Renal cortical epithelial cell (primary cell): Measurements from ENCODE around the gene CARD10. TPM values are rescaled to one million over a fixed set of nuclear protein-coding genes. Genes with fewer than 3 reads are reported as not detected.
A peak's percentile ranks its signal among the peaks of the same experiment; 100 is the strongest.
"Not testable (repeated sequence)": the region's sequence is repeated elsewhere in the genome, so short reads cannot be mapped to it uniquely, and the experiment has no call there.

ENCODE experiments used
- DNase-seq: peaks from one replicate; pipeline ENCODE4 v3.0.0-alpha.2; 2011; ENCODE audit warnings: low read depth
- total RNA-seq: library from RNA; depleted of rRNA; stranded (reverse); fragments of >200 nt; gene quantifications from 2 replicates; pipeline ENCODE4 v1.2.3, GENCODE V29; 2014

CARD10 gene
- total RNA-seq, 1 donor from 2014 or later, result 39.9 TPM

DNA sequence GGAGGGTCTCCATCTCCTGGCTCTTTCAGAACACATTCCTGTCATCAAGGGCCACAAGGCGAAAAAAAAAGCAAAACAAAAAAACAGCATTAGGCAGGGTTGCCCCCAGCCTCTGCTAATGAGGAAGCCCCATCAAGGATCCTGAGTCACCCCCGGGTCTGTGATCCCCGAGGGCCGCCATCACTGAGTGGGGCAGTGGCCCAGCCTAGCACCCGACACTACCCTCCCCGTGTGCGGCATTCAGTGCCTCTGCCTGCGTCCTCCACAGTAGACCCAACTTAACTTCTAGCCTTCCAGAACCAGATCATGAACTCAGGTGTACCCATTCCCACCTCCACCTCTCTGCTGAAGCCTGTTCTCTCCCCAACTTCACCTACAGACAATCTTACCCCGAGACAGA is 34.5 kb upstream of the CARD10 start:
- DNase-seq, result no peak

DNA sequence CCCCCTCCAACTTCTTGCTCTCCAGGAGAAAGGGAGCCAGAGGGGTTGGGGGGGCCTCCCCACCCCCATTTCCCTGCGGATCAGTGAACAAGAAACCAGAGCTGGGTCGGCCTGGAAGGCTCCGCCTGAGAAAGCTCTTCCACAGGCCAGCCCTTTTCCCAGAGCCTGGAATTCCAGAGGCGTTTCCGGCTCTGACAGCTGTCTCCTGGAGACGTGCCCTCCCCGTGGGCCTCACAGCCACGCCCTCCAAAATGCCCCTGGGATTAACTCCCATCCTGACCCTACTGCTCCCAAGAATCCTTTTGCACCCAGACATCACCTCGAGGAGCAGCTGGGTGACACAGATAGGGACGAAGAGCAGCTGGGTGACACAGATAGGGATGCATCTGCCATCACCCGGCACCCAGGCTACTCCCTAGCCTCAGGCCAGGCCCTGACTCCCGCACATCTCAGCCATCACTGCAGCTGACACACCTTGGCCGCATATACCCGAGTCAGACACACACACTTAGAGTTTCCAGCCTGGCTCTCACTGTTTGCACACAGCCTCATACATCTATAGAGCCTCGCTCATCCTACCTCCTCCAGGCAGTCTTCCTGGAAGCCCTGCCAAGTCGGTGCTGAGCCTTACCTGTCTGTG is 33.4 kb upstream of the CARD10 start:
- peak; percentile 38 for DNase-seq

DNA sequence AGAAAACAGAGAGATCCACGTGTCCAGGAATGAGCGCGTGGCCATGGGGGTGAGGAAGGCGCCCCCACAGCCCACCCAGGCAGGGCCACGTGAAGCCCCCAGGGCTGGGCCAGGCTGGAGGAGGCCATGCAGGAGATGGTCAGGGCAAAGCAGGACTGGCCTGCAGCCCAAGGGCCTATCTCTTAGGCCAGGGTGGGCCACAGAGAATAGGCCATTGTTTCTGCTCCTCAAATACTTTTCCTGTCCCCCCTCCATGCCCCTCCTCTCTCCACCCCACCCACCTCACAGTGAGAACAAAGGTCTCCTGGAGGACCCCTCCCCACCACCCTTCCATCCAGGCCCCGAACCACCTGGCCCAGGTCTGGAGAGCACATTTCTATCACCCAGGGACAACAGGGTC is 32.8 kb upstream of the CARD10 start:
- DNase-seq, result no peak

DNA sequence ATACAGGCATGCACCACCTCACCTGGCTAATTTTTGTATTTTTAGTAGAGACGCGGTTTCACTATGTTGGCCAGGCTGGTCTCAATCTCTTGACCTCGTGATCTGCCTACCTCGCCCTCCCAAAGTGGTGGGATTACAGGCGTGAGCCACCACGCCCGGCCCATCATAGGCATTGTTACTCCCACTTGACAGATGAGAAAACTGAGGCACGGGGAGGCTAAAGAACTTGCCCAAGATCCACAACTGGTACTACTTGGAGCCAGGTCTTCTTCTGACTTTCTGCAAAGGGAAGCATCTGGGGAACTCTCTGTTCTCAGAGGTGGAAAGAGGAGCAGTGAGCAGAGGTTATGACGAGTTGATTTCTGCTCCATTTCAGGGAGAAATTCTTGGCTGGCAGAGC is 31.7 kb upstream of the CARD10 start:
- DNase-seq, result not testable (repeated sequence)

DNA sequence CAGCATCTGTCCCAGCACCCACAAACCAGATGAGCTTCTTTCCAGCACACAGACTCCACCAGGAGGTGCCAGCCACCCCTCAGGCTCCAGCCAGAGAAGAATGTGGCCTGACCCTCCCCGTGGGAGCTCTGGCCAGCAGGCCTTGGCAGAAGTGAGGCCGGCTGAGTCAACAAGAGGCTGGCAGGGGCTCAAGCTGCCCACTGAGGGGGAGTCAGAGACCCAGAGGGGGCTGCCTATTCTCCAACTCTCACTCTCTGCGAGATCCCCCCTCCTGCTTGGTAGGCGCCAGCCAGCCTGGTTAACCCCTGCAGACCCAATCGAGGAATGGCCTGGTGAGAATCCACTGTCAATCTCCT is 30.5 kb upstream of the CARD10 start:
- peak; percentile 75 for DNase-seq

DNA sequence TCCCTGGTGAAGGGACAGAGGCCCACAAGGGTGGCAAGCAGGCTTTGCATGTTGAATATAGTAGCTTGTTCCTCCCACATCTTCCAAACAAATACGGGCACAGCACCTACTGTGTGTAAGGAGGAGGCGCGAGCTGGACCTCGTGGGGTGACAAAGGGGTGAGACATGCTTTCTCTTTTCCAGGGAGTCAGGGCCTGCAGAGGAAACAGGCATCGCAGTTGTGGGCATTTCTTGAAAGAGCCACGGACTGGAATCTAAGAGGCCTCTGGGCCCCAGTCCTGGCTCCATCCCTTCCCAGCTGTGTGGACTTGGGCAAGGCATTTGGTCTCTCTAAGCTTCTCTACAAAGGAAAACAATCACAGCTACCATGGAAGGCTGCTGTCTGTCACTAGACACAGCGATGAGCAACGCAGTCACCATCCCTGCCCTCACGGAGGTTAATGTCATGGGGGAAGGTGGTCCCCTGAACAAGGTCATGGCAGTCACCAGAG is 28.1 kb upstream of the CARD10 start:
- DNase-seq, result no peak

DNA sequence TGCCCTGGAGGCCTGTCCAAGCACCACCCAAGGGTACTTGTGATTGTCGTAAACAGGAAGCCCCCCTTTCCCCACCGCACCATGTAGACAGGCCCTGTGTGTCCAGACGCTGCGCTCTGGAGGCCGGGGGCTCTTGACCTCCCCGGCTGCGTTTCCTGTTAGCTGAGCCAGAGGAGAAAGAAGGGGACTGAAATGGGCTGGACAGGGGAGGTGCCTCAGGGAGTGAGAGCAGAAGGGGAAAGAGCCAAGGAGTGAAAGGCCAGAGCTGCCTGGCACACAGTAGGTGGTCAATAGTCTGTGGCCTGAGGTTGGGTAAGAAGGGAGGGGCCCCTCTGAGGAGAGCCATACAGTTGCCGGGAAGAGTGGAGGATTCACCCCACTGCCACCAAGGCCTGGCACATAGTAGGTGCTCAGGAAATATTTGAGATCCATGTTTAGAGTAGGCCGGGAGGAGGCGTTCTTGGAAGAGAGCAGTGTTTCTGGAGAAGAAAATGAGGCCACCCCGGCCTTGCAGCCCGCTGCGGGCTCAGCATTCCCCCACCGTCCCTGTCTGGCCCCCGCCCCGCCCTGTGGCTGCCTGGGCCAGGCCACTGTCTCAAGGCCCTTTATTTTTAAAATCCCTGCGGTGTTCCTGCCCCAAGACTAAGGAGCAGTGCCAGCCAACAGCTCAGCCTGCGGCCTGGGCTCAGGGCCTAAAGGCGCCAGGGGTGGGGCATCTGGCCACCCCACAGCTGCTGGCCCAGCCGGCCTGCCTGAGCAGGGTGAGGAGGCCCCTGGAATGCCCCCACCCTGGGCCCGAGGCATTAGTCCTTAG is 27.4 kb upstream of the CARD10 start:
- peak; percentile 46 for DNase-seq

DNA sequence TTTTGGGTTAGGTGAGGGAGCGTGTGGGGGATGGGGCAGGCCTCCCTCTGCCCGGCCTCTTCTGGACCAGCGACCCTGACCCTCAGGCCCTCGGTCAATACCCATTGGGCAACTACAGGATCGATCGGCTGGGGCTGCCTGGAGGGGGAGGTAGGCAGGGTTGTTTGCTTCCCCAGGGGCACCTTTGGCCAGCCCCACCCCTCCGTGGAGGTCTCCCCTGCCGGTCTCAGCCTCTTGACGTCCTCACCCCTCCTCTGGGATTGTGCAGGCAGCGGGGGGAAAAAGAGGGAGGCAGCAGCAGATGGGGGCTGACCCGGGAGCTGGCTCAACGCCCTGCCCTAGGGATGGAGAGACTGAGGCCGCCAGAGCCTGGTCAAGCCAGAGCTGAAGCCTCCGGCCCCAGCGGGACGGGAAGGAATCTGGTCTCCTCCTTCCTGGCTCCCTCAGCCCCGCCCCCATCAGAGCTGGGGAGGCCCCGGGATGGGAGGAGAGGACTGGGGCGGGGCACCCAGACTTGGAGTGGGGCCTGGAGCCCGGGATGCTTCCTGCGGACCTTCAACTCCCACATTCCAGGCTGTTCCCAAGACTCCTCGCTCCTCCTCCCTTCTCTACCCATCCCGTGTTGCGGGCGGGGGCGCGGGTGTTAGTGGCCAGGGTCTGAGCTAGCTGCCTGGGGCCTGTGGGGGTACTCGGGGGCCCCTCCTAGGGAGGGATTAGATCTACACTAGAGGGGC is 26.7 kb upstream of the CARD10 start:
- peak; percentile 72 for DNase-seq

DNA sequence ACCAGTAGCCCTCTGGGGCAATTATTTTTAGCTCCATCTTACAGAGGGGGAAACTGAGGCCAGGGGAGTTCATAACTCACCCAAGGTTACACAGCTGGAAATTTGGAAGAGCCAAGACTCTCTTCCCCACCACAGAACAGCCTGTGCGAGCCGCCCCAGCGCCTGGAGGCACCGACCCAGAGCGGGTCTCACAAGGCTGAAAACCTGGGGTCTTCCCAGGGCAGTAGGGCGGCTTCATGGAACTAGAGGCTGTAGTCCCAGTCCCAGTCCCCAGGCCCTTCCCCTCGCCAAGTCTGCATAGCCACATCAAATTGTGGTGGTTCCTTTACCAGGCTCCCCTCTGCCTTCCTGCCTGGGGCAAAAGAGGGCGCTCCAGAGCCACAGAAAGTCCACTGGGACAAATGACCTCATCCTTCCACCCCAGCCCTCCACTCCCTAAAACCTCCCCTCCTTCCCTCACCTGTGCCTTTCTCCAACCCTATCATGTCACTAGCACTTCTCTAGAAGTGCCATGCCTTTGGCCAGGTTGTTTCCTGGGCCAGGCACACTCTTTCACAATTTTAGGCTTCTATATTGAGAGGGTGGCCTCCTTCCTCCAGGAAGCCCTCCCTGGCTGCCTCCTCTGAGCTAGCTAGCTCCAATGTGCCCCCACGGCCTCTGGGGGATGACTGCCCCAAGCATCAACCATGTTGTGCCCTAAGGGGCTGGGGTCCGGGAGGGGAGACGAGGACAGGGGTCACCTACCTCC is 25.9 kb upstream of the CARD10 start:
- DNase-seq, result peak; percentile 48

DNA sequence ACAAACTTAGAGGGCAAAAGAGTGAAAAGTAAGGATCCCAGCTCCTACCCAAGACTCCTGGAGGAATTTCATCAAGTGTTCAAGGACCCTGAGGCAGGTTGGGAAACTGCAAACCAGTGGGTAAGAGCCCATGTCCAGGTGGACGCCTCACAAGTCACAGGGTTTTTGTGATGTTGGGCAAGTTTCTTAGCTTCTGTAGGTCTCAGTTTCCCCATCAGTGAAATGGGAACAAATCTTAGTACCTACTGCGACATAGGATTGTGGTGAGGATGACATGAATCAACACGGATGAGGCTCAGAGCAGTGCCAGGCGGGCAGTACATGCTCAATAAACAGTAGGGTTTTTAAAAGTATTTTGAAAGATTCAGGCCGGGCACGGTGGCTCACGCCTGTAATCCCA is 23.7 kb upstream of the CARD10 start:
- DNase-seq, result no peak

DNA sequence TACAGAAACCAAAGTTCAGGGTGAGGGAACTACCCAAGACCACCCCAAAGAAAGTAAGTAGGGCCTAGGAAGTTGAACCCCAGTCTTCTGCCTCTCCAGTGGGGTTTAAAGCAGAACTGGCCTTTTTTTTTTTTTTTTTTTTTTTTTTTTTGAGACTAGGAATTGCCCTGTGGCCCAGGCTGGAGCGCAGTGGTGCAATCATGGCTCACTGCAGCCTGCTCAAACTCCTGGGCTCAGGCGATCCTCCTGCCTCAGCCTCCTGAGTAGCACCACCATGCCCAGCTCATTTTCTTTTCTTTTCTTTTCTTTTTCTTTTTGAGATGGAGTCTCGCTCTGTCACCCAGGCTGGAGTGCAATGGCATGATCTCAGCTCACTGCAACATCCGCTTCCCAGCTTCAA is 23.2 kb upstream of the CARD10 start:
- DNase-seq, result not testable (repeated sequence)

DNA sequence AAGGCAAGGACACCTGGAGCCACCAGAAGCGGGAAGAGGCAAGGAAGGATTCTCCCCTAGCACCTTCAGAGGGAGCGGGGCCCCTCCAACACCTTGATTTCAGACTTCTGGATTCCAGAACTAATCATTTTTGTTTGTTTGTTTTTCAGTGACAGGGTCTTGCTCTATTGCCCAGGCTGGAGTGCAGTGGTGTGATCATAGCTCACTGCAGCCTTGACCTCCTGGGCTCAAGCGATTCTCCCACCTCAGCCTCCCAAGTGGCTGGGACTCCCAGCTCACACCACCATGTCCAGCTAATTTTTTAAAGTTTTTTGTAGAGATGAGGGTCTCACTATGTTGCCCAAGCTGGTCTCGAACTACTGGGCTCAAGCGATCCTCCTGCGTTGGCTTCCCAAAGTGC is 20.6 kb upstream of the CARD10 start:
- not testable (repeated sequence) for DNase-seq

DNA sequence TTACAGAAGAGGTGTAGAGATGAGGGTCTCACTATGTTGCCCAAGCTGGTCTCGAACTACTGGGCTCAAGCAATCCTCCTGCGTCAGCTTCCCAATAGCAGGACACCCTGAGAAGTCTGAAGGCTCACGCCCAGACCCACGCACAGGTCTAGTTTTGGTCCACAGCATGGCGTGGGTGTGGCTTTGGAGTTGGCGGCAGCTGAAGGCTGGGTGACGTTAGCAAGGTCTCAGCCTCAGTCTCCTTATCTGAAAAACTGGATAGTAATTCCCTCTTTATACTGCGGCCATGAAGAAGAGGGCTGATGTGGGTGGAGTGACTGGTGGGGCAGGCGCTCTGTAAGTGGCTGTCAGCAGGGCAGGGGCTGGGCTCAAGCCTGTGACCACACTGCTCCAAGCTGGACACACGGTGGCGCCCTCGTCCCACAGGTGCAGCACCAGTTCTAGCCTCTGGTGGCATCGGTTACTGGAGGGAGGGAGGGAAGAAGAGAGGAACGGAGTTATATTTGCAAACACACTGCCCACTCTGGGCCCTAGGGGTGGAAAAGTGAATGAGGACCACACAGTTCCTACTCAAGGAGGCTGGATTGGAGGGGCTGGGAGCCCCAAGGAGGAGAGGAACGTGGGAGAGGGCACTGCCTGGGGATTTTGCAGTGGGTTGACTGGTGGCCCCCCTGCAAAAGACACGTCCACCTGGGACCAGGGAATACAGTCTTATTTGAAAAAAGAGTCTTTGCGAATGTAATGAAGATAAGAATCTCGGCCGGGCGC is 19.6 kb upstream of the CARD10 start:
- DNase-seq, result peak; percentile 82

DNA sequence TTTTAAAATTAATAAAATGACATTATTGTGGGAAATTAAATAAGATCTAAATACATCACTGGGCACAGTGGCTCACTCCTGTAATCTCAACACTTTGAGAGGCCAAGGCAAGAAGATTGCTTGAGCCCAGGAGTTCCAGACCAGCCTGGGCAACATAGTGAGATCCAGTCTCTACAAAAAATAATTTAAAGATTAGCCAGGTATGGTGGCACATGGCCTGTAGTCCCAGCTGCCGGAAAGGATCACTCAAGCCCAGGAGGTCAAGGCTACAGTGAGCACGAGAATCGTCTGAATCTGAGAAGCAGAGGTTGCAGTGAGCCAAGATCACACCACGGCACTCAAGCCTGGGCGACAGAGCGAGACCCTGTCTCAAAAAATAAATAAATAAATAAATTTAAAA is 15.9 kb upstream of the CARD10 start:
- no peak for DNase-seq

DNA sequence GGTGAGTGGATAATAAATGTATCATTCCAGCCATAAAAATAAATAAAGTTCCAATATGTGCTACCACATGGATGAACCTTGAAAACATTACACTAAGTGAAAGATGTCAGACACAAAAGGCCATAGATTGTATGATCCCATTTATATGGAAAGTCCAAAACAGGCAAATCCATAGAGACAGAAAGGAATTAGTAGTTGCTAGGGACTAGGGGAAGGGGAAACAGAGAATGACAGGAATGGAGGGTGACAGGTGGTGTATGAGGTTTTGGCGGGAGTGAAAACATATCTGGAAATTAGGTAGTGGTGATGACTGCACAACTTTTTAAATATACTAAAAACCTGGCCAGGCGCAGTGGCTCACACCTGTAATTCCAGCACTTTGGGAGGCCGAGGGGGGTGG is 15.2 kb upstream of the CARD10 start:
- DNase-seq, result no peak

DNA sequence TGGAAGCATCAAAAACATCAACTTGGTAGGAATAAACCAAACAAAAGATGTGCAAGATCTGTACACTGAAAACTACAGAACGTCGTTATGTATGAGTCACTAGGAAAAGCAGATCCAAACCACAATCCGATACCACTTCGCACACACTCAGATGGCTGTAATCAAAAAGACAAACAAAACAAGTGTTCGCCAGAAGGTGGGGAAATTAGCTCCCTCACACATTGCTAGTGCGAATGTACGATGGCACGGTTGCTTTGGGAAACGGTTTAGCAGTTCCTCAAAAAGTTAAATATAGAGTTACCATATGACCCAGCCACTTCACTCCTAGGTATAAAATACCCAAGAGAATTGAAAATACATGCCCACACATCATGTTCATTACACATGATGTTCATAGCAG is 14.8 kb upstream of the CARD10 start:
- peak; percentile 84 for DNase-seq

DNA sequence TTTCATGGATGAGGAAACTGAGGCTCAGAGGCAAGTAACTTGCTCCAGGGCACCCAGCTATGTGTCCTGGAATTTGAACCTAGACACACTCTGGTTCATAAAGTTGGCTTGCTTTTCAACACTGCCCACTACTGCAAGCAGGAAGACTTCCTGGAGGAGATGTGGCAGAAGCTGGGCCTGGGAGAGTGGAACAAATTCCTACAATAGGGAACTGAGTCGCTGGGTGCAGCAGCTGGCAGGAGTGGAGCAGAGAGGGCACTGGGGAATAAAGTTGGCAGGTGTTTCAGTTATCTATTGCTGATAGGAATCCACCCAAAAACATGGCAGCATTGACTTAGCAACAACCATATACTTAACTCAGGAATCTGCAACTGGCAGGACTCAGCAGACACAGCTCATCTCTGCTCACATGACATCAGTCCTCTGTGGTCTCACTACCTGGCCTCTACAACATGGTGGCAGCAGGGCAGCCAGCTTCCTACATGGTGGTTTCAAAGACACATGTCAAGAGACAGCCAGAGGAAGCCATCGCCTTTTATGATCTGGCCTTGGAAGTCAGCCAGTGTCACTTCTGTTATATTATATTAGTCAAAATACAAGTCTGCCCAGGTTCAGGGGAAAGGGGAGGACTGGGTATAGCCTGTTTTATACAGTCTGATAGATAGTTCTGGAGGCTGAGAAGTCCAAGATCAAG is 10.6 kb upstream of the CARD10 start:
- DNase-seq, result no peak

DNA sequence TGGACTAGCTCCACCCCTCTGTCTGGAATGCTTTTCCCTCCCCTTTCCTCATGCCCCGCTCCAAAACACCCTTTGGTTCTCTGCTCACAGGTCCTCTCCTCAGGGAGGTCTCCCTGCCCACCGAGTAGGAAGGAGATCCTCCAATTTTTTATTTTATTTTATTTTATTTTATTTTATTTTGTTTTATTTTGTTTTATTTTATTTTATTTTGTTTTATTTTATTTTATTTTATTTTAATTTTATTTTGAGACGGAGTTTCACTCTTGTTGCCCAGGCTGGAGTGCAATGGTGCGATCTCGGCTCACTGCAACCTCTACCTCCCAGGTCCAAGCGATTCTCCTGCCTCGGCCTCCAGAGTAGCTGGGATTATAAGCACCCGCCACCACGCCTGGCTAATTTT is 8.7 kb upstream of the CARD10 start:
- not testable (repeated sequence) for DNase-seq

DNA sequence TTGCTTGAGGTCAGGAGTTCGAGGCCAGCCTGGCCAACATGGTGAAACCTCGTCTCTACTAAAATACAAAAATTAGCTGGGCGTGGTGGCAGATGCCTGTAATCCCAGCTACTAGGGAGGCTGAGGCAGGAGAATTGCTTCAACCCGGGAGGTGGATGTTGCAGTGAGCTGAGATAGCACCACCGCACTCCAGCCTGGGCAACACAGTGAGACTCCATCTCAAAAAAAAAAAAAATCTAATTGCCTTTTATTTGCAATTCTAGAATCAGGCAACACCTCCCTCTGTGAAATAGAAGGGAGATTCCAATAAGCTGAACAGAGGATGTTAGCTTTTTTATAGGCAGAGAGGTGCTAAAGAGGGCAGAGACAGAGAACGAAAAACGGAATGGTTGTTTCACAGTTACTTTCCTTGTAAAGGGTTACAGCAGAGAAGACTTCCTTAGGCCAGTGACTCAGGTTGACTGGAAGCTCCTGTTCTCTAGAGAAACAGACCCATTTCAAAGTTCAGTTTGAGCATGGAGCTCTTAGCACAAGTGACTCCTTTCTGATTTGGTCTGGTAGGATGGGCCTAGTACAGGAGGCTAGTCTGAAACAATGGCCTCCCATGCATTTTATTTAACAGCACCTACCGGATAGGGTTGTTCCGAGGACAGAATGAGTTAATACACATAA is 8.0 kb upstream of the CARD10 start:
- not testable (repeated sequence) for DNase-seq

DNA sequence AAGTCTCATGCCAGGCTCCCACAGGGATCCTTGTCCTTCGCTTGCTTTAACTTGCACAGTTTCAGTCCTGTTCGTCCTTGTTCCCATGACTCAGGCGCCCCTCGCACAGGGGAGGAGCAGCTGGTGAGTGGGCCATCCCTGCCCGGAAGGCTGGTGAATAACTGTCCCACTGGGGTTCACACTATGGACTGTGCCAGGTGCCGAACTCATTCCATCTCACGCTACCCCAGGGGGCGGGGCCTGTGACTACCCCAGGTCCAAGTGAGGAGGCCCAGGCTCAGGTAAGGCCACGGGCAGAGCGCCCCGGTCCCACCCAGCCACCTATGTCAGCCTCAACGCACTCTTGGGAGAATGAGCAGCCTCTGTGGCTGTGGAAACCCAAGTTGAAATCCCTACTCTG is 7.2 kb upstream of the CARD10 start:
- no peak for DNase-seq
